HG03457 (cell line): ENCODE measurements around the gene SMU1.
"Not testable (repeated sequence)": the region's sequence is repeated elsewhere in the genome, so short reads cannot be mapped to it uniquely, and the experiment has no call there.

Experiments used
- ATAC-seq: cut with Tn5 transposase; IDR thresholded peaks from one replicate; pipeline ENCODE4 v1.9.1; 2021; ENCODE audit warnings: moderate number of reproducible peaks; ENCODE audit not compliant: unreplicated experiment

Gene SMU1

GRCh38 chr9:33105959-33106358 lies 29.5 kb upstream of the SMU1 start:
- no peak for ATAC-seq

GRCh38 chr9:33105504-33105903 lies 29.0 kb upstream of the SMU1 start:
- no peak for ATAC-seq

- ATAC-seq: no peak
These were observed 27.9 kb upstream of the SMU1 start for GRCh38 chr9:33104401-33104800.

DNA sequence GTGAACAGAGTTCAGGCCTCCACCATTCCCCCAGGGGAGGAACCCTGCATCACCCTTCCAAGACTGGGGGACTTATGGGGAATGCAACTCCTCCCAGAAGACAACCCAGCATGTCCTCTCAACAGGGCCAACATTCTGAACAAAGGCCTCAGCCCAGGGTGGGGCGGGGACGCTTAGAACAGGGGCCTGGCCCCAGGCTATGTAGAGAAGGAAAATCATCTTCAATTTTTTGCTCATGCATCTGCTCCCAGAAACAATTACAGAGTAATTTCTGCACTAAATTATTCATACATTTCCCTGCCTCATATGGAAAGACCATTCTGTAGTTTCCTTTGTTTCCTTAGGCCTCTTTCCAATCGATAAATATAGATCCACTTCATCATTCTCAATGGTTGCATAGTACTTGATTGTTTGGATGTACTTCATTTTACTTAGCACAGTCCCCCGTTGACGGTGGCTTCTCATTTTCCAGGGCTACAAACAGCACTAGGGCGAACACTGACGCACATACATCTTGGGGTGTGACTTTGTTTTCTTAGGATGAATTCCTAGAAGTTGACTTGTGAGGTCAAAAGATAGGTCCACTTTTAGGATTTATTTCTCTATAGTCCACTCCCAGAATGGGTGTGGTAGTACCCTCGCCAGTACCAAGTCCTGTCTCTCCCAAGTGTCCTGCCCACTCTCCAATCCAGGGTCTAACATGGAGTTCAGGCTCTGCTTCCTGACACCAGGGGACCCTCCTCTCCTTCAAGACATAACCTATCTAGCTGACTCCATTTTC lies 27.2 kb upstream of the SMU1 start:
- ATAC-seq: no peak

DNA sequence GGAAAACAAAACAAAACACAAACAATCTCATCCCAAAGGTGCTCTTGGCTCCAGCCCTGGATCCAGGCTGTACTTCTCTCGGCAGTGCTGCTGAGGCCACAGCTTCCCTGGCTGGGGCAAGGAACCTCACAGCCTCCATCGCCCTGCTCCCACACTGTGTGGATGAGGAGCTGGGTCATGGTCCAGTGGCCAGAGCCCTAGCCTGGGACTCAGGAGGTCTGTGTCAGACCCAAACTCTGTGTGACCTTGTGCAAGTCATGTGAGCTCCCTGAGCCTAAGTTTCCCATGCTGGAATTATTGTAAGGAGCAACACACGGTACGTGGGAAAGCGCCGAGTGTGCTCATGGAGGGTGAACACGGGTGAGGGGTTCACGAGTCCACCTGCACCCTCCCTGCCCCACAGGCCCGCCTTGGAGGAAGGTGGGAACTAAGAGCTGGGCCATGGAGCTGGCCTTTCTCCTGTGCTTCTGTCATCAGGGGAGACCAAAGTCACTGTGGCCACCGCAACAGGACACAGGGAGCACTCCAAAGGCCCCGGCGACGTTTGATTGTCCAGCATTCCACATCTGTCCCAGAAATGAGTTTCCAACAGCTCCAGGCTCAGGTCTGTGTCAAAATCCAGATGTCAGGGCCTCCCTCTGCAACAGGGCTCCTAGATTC lies 26.2 kb upstream of the SMU1 start:
- no peak for ATAC-seq

- ATAC-seq: no peak
These were observed 24.9 kb upstream of the SMU1 start for GRCh38 chr9:33101104-33101951.

GRCh38 chr9:33099754-33100153 lies 23.3 kb upstream of the SMU1 start:
- no peak for ATAC-seq

DNA sequence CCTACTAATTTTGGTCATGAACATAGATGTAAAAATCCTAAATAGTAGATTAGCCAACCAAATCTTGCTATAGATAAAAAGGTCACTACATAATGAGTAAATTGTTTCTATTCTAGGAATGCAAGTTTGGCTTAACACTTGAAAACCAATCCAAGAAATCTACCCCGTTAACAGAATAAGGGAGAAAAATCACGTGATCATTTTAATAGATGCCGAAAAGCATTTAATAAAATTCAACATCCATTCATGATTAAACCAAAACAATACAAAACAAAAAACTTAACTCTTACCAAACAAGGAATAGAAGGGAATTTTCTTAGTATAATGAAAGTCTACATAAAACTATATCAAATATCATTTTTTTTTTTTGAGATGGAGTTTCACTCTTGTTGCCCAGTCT lies 20.7 kb upstream of the SMU1 start:
- ATAC-seq: no peak

- no peak for ATAC-seq
These were observed 16.2 kb upstream of the SMU1 start for GRCh38 chr9:33092634-33093033.

DNA sequence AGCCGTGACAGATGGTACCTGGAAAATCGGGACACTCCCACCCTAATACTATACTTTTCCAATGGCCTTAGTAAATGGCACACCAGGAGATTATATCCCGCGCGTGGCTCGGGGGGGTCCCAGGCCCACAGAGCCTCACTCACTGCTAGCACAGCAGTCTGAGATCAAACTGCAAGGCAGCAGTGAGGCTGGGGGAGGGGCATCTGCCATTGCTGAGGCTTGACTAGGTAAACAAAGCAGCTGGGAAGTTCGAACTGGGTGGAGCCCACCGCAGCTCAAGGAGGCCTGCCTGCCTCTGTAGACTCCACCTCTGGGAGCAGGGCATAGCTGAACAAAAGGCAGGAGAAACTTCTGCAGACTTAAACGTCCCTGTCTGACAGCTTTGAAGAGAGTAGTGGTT lies 9.2 kb upstream of the SMU1 start:
- not testable (repeated sequence) for ATAC-seq

DNA sequence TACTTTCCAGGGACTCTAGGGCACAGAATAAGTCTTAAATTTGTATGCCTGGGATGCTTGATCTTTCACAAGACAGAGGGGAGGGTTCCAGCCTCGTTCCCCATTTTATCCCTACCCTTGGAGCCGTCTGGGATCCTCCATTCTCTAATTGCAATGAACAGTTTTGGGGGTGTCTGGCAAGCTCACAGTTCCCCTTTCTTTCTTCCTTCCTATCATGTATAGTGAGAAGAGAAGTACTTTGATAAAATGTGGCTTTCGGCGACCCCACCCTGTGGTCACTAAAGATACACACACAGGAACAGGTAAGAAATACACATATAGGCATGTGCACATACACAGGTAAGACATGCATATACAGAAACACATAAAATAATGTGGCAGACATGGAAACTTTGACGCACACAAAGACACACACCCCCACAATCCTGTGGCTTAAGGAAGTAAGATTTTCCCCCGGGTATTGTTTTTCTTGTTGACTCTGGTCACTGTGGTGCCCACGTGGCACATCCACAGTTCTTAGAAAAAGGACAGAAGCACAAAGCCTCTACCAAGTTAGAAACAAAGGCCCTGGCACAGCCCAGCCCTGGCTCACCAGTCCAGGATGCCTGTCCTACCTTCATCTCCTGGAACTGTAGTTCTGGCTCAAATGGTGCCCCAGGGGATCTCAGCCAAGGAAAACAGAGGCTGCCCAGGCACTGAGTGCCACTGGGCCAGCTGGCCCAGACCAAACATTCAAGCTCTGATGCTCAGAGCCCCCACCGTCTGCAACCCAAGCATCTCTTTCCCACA lies 6.3 kb upstream of the SMU1 start:
- ATAC-seq: no peak

DNA sequence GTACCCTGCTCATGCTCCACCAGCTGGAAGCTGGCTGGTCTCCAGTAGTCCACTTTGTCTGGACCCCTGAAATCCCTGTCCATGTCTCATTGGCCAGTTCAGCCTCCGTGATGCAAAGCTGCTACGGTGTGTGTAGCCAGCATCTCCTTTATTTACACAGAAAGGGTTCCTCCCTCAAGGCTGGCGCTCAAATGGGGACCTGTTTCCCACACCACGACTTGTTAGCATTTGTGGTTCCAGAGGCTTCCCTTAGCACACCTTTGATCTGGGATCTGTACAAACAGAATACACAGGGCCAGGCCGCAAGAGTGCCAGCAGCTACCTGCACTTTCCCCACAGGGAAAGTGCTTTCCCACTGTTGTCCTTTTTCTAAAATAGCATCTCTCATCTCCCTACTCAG lies 5.7 kb upstream of the SMU1 start:
- ATAC-seq: no peak

DNA sequence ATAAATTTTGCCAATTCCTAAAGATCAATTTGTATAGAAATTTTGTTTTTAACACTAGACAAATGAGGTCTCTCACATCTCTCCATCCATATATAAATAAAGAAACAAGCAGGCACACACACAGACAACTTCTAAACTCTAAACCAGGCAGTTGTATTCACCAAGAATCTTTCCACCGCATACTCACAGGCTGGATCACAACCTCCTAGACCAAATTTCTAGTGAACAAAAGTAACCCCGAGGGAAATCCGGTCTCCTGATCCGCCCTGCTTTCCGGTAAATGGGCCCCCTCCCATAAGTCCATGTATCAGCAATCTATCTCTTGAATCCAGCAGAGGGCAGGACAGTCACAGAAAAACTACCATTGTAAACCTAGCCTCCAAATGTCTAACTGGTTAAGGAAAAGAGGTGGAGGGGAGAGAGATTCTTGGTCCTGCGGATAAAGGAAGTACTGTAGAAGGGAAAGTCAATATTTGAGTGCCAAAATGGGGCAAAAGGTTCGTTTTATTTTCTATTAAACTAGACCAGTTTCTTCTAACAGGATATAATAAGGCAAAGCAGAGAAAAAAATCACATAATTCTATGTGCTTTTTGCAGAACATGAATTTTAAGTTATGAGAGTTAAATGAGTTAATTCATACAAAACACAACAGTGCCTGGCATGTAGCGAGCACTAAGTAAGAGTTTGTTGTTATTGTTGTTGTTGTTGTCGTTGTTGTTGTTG lies 4.8 kb upstream of the SMU1 start:
- ATAC-seq: no peak

GRCh38 chr9:33080534-33080933 lies 4.1 kb upstream of the SMU1 start:
- no peak for ATAC-seq

- no peak for ATAC-seq
These were observed 7.5 kb downstream of the SMU1 start for GRCh38 chr9:33068991-33069390.

DNA sequence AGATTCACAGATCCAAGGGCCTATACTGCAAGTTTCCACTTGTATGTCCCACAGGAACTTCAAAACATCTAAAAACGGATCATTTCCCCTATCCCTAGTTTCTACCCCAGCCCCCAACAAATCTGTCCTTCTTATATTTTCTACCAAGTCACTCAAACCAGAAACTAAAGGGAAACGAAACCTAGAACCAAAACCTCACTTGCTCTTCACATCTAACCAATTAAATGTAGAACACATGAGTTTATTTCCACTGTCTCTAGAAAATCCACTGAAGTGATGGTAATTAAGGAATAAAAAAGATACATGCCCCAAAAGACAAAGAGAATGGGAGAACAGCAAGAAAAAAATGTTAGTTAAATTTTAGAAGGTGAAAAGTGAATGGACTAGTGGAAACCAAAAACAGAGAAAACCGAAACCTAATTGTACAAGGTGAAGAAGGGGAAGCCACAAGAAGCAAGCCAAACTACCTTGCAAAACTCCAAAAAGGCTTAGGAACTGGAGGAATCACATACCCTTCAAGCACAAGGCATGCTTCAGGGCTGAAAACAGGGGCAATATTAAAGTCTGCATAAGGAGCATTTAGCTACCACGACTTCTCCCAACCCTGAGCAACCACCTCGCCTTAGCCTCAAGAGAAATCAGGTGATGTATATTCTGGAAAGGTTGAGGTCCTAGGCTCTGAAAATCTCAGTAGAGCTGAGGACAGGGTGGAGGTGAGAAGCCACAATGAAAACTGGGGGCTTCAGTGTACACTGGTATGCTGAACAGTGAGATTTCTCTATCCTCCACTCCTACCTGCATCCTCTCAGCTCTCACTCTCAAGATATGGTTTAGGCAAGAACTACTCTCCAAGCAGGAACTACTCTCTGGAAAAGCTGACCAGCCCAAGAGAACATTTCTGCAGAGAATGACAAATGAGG lies 11.1 kb downstream of the SMU1 start:
- ATAC-seq: no peak

GRCh38 chr9:33051144-33051543 lies 25.3 kb downstream of the SMU1 start:
- ATAC-seq: no peak

- peak; percentile 65 for ATAC-seq
These were observed 26.7 kb downstream of the SMU1 start for GRCh38 chr9:33049680-33050361.

- no peak for ATAC-seq
These were observed 28.4 kb downstream of the SMU1 start for GRCh38 chr9:33048054-33048465.
